ENCODE measurements around the gene DPYSL5.
A peak's percentile ranks its signal among the peaks of the same experiment; 100 is the strongest.
"Not testable (repeated sequence)": the region's sequence is repeated elsewhere in the genome, so short reads cannot be mapped to it uniquely, and the experiment has no call there.

DPYSL5 gene

DNA sequence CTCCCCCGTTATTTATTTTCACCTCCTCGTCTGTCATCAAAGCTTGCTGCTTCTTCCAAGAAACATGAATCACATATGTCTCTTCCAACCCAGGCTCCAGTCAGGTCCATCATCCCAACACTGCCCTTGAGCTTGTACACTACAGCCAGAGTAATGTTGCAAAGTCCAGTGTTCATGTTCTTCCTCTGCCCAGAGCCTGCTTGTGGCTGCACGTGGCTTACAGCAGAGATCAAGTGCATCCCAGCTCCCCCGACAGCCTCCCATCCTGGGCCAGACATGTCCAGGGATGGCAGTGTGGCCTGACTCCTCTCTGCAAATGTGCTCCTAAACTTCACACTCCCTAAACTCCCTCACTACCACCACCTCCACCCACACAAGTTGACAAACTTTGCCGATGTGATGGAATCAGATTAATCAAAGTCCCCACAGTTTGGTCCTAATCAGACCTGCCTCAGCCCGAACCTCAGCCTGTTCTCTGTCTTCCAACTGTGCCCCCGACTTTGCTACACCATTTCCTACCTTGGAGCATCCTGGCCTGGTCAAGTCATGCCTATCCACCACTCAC is 68.3 kb downstream of the DPYSL5 start:
- Mint-ChIP-seq H3K9me3 (no peaks in the 10 kb centered on the region), H3K27ac (no peak overlapping the region), H3K4me1 (no peaks in the 10 kb centered on the region), H3K4me3 (no peak overlapping the region), H3K36me3 (no peaks in the 10 kb centered on the region)
- DNase-seq (ENCODE audit: low spot score in 2 of 2) = no peak
- ATAC-seq = no peak

- no peak for ATAC-seq
- Mint-ChIP-seq H3K4me1 (peaks cover under 1% of the 10 kb centered on the region), H3K9me3 (no peaks in the 10 kb centered on the region), H3K27ac (no peak overlapping the region), H3K4me3 (no peak overlapping the region), H3K36me3 (no peaks in the 10 kb centered on the region)
- no peak for DNase-seq (ENCODE audit: low spot score in 2 of 2)
Measured at GRCh38 chr2:26917135-26917836, 69.4 kb downstream of the DPYSL5 start.

GRCh38 chr2:26921323-26921722 is 73.4 kb downstream of the DPYSL5 start:
- Mint-ChIP-seq H3K27ac (no peak overlapping the region), H3K4me1 (peaks cover 8% of the 10 kb centered on the region), H3K36me3 (no peaks in the 10 kb centered on the region), H3K4me3 (no peak overlapping the region), H3K9me3 (no peaks in the 10 kb centered on the region)
- no peak for DNase-seq (ENCODE audit: low spot score in 2 of 2)
- no peak for ATAC-seq

- Mint-ChIP-seq H3K4me1 (peaks cover 8% of the 10 kb centered on the region), H3K4me3 (no peak overlapping the region), H3K36me3 (no peaks in the 10 kb centered on the region), H3K9me3 (no peaks in the 10 kb centered on the region), H3K27ac (no peak overlapping the region)
- ATAC-seq = peak; percentile 76
- no peak for DNase-seq (ENCODE audit: low spot score in 2 of 2)
Measured at GRCh38 chr2:26922405-26923188, 74.7 kb downstream of the DPYSL5 start.

DNA sequence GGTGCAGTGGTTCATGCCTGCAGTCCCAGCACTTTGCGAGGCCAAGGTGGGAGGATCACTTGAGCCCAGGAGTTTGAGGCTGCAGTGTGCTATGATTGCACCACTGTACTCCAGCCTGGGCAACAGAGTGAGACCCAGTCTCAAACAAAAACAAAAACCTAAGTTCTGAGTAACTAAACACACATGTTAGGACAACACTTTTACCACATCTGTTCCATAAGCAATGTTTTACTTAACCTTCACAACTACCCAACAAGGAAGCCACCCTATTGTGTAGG is 75.2 kb downstream of the DPYSL5 start:
- H3K36me3 Mint-ChIP-seq; ATAC-seq; H3K4me3 Mint-ChIP-seq; H3K4me1 Mint-ChIP-seq; DNase-seq (ENCODE audit: low spot score in 2 of 2); H3K9me3 Mint-ChIP-seq; H3K27ac Mint-ChIP-seq: not testable (repeated sequence)

DNA sequence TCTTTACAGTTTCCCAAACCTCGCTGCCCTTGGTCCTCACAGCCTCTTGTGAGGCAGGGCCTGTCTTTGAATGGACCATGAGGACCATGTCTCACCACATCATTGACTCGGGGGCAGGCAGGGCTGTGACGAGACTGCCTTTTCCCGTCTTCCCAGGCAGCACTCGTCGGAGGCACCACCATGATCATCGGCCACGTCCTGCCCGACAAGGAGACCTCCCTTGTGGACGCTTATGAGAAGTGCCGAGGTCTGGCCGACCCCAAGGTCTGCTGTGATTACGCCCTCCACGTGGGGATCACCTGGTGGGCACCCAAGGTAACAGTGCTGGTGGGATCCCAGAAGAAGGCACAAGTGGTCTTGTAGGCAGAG is 76.8 kb downstream of the DPYSL5 start:
- no peak overlapping the region for H3K4me3 Mint-ChIP-seq
- no peak for ATAC-seq
- no peak overlapping the region for H3K27ac Mint-ChIP-seq
- H3K4me1 Mint-ChIP-seq = peaks cover 8% of the 10 kb centered on the region
- DNase-seq (ENCODE audit: low spot score in 2 of 2) = no peak
- H3K36me3 Mint-ChIP-seq = no peaks in the 10 kb centered on the region
- H3K9me3 Mint-ChIP-seq = no peaks in the 10 kb centered on the region

DNA sequence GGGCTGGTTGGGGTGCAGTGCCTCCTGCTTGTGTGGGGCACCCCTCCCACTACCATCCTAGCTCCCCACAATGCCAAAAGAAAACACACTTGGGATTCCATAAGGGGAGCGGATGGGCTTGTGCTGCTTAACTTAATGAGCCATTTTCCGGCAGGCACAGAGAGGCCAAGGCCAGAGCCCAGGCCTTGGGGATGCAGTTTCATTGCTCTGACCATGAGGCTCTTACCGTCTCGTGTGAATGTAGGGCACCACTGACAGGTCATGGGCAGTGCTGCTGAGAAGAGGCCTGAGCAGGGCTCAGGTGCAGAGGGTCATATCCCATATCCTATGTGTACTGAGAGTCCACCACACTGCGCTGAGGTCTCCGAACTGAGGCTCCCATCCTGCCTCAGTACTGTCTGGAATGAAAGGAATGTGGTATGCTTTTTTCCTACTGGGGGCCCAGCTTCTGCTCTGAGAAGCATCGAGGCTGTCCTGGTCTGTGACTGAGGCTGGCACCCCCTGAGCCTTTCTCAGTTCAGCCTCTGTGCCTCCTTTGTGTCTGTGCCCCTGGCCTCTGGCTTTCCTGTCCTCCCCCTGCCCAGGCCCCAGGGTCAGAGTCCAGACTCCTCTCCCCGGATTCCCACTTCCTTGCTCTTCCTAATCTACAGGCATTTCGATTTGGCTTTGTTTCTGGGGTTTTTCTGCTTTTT is 77.3 kb downstream of the DPYSL5 start:
- H3K4me1 Mint-ChIP-seq = peaks cover 8% of the 10 kb centered on the region
- no peaks in the 10 kb centered on the region for H3K36me3 Mint-ChIP-seq
- H3K9me3 Mint-ChIP-seq = no peaks in the 10 kb centered on the region
- DNase-seq (ENCODE audit: low spot score in 2 of 2) (no peak), ATAC-seq (no peak)
- H3K4me3 Mint-ChIP-seq = no peak overlapping the region
- no peak overlapping the region for H3K27ac Mint-ChIP-seq

DNA sequence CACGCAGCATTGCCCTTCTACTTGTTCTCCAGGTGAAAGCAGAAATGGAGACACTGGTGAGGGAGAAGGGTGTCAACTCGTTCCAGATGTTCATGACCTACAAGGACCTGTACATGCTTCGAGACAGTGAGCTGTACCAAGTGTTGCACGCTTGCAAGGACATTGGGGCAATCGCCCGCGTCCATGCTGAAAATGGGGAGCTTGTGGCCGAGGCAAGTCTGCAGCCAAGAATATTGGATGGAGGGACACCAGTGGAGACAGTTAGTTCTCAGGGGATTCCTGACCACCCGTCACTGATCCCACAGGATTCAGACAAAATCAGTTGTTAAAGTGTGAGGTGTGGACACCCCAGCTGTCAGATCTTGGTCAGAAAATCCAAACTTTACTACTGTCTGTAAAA is 79.3 kb downstream of the DPYSL5 start:
- Mint-ChIP-seq H3K9me3 (no peaks in the 10 kb centered on the region), H3K4me3 (no peak overlapping the region), H3K36me3 (no peaks in the 10 kb centered on the region), H3K27ac (no peak overlapping the region), H3K4me1 (peaks cover 8% of the 10 kb centered on the region)
- no peak for ATAC-seq
- DNase-seq (ENCODE audit: low spot score in 2 of 2) = no peak

- Mint-ChIP-seq H3K4me1 (no peaks in the 10 kb centered on the region), H3K27ac (no peak overlapping the region), H3K36me3 (no peaks in the 10 kb centered on the region), H3K9me3 (no peaks in the 10 kb centered on the region), H3K4me3 (no peak overlapping the region)
- DNase-seq (ENCODE audit: low spot score in 2 of 2) (no peak), ATAC-seq (no peak)
Measured at GRCh38 chr2:26932974-26933373, 85.0 kb downstream of the DPYSL5 start.

GRCh38 chr2:26933431-26934334 is 85.8 kb downstream of the DPYSL5 start:
- Mint-ChIP-seq H3K4me3 (no peak overlapping the region), H3K36me3 (no peaks in the 10 kb centered on the region), H3K27ac (no peak overlapping the region), H3K9me3 (no peaks in the 10 kb centered on the region), H3K4me1 (no peaks in the 10 kb centered on the region)
- ATAC-seq = peak; percentile 19
- DNase-seq (ENCODE audit: low spot score in 2 of 2) = no peak

DNA sequence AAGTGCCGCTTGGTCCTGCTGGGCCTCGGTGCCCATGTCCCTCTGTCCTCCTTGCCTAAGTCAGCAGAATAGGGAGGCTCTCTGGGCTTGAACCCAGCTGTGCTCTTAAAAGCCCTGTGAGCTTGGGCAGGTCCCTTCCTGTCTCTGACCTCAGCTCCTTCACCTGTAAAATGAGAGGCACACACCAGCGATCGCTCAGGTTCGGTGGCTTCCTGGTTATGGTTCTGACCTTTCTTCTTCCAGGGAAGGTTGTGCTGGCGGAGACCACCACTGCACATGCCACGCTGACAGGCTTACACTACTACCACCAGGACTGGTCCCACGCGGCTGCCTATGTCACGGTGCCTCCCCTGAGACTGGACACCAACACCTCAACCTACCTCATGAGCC is 86.4 kb downstream of the DPYSL5 start:
- no peaks in the 10 kb centered on the region for H3K36me3 Mint-ChIP-seq
- no peak overlapping the region for H3K27ac Mint-ChIP-seq
- H3K9me3 Mint-ChIP-seq = no peaks in the 10 kb centered on the region
- no peak for DNase-seq (ENCODE audit: low spot score in 2 of 2)
- no peaks in the 10 kb centered on the region for H3K4me1 Mint-ChIP-seq
- ATAC-seq = no peak
- H3K4me3 Mint-ChIP-seq = no peak overlapping the region

- DNase-seq (ENCODE audit: low spot score in 2 of 2) (no peak), ATAC-seq (no peak)
- no peaks in the 10 kb centered on the region for H3K4me1 Mint-ChIP-seq
- H3K27ac Mint-ChIP-seq = no peak overlapping the region
- H3K9me3 Mint-ChIP-seq = no peaks in the 10 kb centered on the region
- H3K36me3 Mint-ChIP-seq = no peaks in the 10 kb centered on the region
- no peak overlapping the region for H3K4me3 Mint-ChIP-seq
Measured at GRCh38 chr2:26934985-26935384, 87.1 kb downstream of the DPYSL5 start.

GRCh38 chr2:26936855-26937254 is 88.9 kb downstream of the DPYSL5 start:
- Mint-ChIP-seq H3K36me3 (no peaks in the 10 kb centered on the region), H3K9me3 (no peaks in the 10 kb centered on the region), H3K4me1 (no peaks in the 10 kb centered on the region), H3K27ac (no peak overlapping the region), H3K4me3 (no peak overlapping the region)
- DNase-seq (ENCODE audit: low spot score in 2 of 2) (no peak), ATAC-seq (no peak)

DNA sequence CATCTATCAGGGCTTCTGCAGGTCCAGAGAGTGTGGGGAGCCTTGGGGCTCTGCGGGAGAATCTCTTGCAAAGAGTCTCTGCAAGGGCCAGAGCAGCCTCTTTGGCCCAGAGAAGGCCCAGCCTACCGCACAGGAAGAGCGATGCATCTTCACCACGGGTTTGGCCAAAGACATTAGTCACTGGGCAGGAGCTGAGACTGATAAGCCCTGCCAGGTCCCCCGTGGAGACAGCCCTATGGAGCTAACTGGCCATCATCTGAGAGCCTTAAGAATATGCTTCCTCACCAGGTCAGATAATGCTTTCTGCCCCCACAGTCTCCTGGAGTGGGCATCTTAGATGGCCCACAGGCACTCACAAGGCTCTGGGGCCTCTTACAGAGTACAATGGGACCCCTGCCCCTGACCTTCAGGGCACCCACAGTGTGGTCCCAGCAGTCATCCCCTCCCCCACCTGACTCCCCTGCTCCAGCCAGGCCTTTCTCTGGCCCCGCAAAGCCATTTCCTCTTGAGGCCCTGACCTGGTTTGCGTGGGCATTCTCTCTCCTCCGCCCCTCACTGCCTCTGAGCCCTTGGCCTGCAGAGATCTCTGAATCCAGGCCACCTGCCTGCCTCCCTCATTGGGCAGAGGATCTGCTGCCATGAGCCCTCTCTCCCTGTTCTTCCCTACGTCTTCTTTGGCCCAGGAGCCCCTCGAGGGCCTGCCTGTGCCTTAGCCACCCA is 90.6 kb downstream of the DPYSL5 start:
- Mint-ChIP-seq H3K36me3 (no peaks in the 10 kb centered on the region), H3K4me1 (peaks cover 8% of the 10 kb centered on the region), H3K9me3 (no peaks in the 10 kb centered on the region), H3K27ac (no peak overlapping the region), H3K4me3 (no peak overlapping the region)
- ATAC-seq = no peak
- no peak for DNase-seq (ENCODE audit: low spot score in 2 of 2)

All from stimulated activated effector memory CD8-positive, alpha-beta T cell treated with anti-CD3 and anti-CD28 coated beads, Interleukin-12 subunit alpha, Interleukin-12 subunit beta, amount 100 ng/mL, for 72 hours (primary cell).